ENCODE data around the gene CCL7.
"Not testable (repeated sequence)": the region's sequence is repeated elsewhere in the genome, so short reads cannot be mapped to it uniquely, and the experiment has no call there.

Gene CCL7

DNA sequence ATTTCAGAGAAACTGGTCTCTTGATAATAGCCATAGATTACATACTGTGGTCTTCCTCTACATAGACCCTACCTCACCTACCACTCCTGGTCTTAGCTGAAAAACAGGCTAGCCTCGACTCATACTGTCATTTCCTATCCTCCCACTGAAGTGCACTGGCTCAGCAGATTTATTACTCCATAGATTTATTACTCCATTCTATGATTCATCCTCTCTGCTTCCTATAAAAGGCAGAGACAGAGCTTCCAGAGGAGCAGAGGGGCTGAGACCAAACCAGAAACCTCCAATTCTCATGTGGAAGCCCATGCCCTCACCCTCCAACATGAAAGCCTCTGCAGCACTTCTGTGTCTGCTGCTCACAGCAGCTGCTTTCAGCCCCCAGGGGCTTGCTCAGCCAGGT, at the start of gene CCL7:
Gene CCL7, plus strand, starts transcription at position 253 of the 400 bp plus-strand sequence. Its CDS starts 70 bp downstream, at position 323.
- peak; percentile 75 for DNase-seq

DNA sequence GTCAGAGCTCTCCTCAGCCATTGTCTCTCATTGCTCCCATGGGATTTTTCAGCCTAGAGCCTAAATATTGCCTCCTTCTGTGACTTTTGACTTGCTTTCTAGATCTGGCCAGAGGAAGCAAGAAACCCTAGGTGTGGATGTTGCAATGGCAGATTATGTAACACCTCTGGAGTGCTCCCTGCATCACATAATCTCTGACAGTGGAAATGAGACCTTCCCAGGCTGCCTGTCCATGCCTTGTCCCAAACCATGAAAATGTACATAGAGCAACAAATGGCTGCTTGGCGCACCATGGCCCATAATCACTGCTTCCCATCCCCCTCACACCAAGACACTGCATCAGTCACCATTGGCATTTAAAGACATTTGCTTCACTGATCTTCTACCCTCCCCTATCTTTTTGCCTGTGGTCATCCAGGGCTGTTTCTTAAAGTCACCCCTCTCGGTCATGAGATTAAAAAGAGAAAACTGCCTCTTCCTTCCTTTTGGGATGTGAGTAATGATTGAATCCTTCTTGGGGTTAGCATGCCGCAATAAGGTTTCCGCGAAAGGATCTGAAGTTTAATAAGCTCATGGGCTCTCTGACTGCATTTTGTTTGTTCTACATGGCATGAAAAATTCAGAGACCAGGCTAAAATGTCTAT, 49.1 kb upstream of the CCL7 start:
- no peak for DNase-seq

DNA sequence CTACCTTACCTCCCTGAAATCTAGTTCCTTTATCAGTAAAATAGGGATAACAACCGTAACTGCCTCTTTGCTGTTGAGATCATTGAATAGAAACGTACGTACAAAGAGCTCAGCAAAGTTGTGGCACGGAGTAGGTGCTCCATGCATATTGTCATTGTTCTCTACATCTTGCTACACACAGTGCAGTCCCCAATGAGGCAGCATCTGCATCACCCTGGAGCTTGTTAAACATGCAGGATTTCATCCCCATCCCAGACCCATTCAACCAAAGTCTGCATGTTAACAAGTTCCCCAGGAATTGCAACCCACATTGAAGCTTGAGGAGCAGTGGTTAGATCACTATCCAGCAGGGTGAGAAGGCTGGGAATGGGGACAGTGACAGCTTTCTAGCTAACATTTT, 48.6 kb upstream of the CCL7 start:
- DNase-seq: no peak

DNA sequence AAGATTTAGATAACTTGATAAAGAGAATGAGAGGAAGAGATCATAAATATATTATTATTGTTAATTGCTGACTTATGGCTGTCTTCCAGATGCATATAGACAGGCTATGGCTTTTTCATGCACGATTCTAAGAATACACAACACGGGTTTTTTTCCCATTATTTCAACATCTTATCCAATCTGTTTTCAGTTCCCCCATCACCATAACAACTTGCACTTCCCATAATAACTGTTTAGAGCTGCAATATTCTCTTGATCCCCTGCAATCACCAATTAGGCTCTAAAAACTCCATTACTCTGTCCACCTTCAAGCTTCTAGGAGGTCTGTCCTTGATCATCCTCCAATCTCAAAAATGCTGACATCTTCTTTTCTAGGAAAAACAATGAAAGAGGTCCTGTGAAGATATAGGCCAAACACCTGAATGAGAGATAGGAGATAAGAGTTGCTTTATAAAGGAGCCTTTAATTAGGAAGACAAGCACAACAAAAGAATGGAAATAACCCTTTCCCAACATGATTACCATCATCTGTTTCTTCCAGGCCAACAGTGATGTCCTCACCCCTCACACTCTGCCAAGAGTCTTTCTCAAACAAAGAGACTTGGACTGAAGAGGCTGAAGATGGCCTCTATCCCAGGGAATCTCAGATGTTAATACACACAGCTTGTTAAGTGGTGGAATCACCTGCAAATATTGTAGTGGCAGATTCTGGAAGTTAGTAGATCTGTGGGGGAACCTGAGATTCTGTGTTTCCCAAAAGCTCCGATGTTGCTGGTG, 47.1 kb upstream of the CCL7 start:
- DNase-seq: no peak

DNA sequence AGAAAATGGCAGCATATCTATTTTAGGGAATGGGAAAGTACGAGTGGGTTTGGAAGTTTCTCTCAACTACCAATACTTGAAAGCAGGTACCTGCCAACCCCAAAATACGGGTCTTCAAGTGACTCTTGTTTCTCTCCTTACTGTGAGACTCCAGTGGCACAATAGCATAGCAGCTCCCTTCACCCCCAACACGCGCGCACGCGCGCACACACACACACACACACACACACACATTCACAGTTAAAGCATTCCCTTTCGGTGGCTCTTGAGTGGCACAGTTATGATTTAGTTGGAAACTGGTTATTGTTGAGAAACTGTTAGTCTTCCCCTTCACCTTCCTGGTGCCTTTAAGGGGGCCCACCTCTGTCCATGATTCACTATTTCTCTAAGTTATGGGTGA, 45.0 kb upstream of the CCL7 start:
- no peak for DNase-seq

DNA sequence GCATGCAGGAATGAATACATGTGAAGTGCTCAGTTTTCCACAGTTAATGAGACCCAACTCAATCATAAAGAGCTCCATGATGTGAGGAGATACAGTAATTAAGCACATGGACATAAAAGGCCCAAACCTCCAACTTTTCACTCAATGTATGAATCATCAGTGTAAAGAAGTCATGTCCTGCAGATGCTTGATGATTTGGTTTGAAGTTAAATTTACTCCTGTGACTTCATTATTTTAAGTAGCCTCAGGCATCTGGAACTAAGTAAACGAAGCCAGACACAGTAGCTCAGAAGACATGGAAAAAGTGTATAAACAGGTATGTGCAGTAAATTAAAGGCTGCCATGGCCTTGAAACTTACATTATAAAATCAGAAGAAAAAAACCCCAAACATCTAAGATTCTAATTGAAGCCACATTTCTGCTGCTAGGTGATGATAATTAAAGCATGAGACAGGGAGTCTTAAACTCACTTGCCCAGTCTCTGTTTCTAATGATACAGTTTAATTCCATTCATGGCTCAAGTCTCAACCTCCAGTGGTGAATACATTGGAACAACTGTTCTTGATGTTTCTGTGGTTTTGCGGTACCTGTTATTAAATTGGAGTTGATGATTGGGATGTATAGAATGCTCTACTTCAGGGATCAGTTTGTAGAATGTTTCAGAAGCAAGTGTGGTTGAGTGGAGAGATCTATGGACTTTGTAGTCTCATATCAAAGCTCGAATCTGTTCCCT, 43.8 kb upstream of the CCL7 start:
- no peak for DNase-seq

DNA sequence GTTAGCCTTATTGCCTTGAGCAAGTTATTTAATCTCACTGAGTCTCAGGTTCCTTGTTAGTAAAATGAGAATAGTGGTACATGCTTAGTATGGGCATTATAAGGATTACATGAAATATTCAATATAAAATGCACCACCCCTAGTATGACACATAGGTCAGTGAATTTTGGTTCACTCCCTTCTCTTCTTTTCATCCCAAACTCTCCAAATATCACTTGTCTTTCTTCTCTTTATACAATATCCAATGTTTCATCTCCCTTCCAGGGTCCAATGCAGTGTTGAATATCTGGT, 43.3 kb upstream of the CCL7 start:
- DNase-seq: no peak

DNA sequence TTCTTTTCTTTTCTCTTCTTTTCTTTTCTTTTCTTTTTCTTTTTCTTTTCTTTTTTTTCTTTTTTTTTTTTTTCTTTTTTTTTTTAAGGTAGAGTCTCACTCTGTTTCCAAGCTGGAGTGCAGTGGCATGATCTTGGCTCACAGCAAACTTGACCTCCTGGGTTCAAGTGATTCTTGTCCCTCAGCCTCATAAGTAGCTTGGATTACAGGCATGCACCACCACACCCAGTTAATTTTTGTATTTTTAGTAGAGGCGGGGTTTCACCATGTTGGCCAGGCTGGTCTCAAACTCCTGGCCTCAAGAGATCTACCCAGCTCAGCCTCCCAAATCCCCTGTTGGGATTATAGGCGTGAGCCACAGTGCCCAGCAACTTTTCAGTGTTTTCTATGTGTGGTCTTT, 42.7 kb upstream of the CCL7 start:
- DNase-seq: not testable (repeated sequence)

DNA sequence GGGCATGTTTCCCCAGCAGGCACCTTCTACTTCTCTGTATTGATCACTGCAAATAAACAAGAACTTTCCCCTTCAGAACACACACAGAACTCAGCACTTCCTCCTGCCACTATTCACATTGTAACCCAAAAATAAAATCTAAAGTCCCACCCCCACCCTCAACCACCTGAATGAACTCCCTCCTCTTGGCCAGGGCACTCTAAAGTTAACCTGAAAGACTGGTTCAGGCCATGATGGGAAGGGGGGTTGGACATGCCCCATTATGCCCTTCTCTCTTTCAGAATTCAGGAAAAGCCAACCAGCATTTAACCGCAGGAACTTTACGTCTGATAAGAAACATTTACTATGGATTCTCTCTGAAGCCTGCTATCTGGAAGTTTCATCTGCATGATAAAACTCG, 42.3 kb upstream of the CCL7 start:
- DNase-seq: no peak

DNA sequence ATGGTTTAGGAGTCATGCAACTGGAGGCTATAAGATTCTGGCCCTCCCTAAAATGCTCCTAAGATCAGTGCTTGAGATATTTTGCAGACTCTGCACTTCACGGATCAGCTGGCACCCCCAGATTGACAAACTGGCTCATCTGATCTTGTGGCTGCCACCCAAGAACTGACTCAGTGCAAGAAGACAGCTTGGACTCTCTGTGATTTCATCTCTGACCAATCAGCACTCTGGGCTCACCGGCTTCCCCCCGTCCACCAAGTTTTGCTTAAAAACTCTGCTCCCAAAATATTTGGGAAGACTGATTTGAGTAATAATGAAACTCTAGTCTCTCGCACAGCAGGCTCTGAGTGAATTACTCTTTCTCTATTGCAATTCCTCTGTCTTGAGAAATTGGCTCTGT, 41.2 kb upstream of the CCL7 start:
- no peak for DNase-seq

DNA sequence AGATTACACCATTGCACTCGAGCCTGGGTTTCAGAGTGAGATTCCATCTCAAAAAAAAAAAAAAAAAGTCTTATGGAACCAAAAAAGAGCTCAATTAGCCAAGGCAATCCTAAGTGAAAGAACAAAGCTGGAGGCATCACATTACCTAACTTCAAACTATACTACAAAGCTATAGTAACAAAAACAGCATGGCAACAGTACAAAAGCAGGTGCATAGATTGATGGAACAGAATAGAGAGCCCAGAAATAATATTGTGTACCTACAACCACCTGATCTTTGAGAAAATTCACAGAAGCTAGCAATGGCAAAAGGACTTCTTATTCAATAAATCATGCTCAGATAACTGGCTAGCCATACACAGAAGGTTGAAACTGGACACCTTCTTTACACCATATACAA, 39.7 kb upstream of the CCL7 start:
- no peak for DNase-seq

DNA sequence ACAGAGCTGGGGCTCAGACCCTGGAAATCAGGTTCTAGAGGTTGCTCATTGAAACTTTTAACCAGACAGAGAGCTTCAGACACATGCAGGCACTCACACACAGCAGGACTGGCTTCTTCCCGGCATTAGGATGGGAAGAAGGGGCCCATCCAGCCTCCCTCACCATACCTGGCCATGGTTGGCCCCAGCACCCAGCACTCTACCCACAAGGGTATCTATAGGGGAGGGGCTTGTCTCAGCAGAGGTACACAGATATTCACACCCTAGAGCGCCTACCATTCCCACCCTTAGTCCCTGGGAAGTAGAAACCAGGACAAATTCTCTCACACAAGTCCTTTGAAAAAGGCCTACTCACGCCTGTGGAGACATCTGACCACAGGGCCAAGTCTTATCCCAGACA, 35.4 kb upstream of the CCL7 start:
- no peak for DNase-seq

DNA sequence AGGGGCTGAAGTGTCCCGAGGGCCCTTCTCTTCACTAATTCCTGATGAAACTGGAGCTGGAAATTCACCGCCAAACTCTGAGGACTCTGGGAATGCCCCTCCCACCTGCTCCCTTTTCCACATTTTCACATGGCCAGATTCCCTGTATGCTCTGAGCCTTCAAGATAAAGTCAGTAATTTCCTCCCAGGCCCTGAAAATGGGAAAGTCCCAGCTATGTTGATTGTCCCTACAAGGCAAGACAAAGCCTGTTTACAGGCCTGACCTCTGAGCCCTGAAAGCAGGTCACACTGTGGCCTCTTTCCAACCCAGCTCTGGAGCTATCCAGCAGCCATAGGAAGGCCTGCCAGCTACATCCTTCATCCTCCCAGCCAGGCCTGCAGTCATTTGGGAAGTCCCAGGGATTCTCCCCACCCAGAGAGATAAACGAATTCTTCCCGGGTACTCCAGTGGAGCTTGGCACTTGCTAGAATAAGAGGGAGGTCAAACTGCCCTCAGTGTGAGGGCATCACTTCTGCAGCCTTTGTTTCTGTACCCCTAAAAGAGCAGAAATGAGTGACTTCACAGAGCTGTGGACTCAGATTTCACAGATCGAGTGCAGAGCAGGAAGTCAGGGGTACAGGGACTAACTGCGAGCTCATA, 34.5 kb upstream of the CCL7 start:
- no peak for DNase-seq

DNA sequence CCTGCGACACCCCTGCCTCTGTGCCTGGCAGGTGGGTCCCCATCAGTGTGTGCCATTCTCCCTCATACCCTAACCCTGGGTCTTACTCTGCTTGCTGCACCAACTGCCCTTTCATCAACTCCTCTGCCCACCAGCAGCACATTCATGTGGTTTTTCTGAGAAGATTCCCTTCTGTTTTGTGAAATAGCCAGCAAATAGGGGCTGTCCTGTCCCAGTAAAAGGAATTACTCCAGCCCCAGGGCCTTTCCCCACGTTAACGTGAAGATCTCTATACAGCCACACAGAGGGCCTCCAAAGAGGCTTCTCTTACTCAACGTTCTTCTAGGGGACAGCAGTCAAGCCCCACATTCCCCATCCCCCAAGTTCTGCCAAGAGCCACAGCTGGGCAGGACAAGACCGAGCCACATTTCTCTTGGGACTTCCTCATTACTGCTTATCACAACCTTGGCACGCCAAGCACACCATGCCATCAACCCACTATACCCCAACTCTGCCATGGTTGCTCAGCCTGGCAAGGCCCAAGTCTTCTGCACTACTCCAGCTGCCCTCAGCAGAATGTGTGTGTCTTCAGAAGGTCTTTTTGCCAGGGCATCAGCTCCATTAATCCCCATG, 33.6 kb upstream of the CCL7 start:
- DNase-seq: no peak

DNA sequence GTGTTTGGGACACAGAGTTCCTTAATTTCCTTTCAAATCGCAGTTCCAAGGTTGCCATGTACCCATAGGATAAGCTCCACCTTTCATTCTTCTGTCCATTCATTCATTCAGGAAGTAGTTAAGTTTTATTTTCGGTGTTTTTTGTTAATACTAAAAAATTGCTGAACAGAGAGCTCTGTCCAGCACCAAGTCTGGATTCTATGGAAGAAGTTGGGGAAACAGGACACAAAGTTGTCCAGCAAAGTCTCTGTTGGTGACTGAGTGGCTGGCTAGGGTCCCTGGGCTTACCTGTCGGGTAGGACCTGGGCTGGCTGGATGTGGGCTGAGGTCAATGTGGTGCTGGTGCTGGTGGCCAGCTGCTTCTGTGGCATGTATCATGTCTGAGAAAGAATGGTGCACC, 32.6 kb upstream of the CCL7 start:
- no peak for DNase-seq

DNA sequence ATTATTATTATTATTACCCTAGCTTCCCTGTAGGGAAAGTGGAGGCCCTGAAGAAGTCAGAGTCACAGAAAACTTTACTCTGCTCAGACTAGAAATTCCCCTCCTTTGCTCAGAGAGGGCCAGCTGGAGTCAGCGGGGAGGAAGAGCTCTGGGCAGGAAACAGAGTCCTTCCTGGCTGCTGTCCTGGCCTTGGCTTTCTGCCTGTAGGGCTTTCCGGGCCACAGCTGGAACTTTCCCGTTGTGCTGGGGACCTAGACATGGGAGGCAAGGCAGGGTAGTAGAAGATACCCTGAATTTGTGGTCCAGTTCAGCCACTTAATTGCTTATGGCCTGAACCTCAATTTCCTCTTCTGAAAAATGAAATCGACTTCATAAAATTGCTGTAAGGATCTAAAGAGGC, 29.0 kb upstream of the CCL7 start:
- peak; percentile 43 for DNase-seq

DNA sequence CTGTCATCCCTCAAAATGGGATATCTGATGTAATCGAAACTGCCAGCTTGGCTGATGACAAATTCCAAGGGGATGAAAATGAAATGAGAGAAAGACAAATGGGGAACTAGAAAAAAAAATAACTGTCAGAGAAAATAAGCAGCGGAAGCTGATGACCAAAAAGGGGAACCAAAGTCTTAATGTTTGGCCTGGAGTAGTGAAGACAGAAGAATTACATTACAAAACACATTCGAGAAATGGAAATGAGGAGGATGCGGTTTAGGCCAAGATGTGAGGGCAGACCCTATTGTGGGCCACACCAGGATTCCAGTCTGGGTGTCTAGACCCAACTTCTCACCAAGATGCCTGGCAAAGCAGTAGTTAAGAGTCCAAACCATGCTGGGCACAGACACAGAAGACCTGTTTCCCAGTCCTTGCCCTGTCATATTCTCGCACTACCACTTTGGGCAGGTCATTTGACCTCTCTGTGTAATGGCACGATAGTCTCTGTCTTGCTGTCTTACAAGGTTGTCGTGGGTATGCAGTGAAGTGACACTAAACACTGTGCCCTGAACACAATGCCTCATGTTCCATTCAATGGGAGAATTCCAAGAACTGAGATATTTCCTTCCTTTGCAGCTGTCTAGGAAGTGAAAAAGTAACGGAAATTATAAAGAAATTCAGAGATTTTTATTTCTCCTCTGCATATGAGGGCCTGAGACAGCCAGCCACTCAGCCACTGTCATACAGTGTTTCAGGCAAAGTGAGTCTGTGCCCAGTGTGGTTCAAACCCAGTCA, 27.2 kb upstream of the CCL7 start:
- DNase-seq: no peak

DNA sequence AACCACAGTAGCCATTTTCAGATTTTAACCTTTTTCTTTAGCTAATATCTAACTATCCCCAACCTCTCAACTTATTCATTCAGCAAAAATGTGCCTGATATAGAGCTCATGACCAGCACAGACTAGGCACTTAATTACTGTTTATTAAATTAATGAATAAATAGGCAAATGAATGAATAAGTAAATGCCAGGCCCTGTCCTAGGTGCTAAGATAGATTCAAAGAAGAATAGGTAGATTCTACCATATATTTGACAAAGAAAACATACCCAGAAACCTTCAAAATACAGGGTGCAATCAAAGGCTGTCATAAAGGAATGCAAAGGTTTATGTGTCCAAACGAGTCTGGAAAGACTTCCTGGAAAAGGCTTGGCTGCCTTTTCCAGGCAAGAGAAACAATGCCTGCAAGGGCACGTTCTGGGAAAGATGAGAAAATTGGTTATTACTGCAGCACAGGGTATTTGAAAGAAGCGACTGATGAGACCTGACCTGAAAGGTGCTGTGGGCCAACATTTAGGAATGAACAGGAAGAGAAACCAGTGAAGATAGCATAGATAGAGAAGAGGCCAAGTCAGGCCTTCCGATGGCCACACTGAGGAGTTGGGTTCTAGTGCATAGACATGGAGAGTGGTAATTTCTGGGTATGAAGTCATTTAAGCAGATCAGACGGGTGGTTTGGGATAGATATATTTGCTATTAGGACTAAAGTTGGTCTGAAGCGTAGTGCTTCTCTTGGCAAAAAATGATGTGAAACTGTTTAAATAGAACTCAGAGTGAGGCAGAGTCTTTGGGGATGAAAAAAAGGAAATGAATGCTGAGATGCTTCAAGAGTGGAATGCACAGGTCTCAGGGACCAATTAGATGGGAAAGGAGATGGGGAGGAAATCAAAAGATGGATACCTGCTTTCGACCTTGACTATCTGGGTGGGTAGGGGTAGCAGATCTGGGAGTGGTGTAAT, 26.4 kb upstream of the CCL7 start:
- DNase-seq: no peak

DNA sequence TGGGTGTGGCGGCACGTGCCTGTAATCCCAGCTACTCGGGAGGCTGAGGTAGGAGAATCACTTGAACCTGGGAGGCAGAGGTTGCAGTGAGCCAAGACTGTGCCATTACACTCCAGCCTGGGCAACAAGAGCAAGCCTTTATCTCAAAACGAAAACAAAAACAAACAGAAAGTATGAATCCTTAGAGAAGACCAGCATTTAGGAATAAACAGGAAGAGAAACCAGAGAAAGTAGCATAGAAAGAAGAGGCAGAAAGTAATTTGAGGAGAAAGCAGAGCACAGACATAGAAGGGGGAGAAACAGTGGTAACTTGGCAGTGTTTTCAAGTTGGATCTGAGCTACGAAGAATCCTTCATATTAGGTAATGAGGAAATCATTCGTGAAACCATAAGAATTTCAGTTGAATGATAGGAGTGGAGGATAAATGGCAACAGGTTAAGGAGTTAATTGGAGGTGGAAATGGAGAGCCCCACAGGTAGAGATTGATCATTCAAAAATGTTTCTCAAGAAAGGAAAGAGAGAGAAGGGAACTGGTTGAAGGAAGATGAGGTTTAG, 24.6 kb upstream of the CCL7 start:
- no peak for DNase-seq

DNA sequence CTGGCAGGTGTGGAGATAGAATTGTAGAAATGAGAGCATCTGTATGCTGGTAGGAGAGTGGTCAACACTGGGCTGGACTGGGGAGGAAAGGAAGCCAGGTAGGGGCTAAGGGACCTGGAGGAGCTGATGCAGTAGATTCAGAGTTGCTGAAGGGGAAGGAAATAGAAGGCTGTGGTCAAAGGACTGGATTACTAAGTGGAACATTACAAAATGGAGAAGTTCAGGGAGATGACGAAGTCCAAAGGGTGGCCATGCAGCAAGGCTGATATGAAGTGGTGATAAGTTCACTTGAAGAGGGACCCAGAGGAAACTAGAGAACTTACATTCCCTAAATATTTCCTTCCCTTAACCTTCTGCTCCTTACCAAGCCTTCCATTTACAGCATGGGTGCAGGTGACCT, 23.6 kb upstream of the CCL7 start:
- DNase-seq: no peak

DNA sequence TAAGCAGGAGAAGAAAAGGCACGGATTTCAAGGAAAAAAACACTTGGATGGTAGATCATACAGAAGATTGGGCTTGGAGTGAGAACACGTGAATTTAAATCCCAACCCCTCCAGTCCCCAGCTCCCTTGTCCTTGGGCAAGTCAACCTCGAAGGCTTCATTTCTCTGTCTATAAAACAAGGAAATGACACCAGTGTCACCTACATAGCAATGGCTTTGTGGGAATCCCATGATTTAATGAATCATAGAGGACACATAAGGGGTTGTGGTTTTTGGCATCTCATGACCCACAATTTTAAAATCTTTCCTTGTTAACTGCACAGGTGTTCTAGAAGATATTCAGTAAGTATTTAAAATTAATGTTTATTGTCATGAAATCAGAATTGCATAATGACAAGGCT, 23.1 kb upstream of the CCL7 start:
- no peak for DNase-seq
